Measurements from ENCODE around the gene ANKAR.
"Not testable (repeated sequence)": the region's sequence is repeated elsewhere in the genome, so short reads cannot be mapped to it uniquely, and the experiment has no call there.

- TF ChIP-seq LEF1 (IDR thresholded peaks at IDR 0.05; ENCODE audit: borderline replicate concordance); CTBP1 (IDR thresholded peaks at IDR 0.05; ENCODE audit: borderline replicate concordance); TARDBP (IDR thresholded peaks at IDR 0.05); SUZ12 (IDR thresholded peaks at IDR 0.05); FOXM1 (IDR thresholded peaks at IDR 0.05; ENCODE audit: borderline replicate concordance); NFRKB (IDR thresholded peaks at IDR 0.05); SP1 (IDR thresholded peaks at IDR 0.05); FOXK2 (IDR thresholded peaks at IDR 0.05); BHLHE40 (IDR thresholded peaks at IDR 0.05; ENCODE audit: borderline replicate concordance); ELF4 (IDR thresholded peaks at IDR 0.05): not testable (repeated sequence)
Measured at GRCh38 chr2:189717593-189717992, 43.1 kb downstream of the ANKAR start.
